Kidney capillary endothelial cell (primary cell): ENCODE results near the gene CTNS.

Experiments used
- DNase-seq: peaks from one replicate; pipeline ENCODE4 v3.0.0-alpha.2; 2018; ENCODE audit warnings: low spot score

The CTNS gene

DNA sequence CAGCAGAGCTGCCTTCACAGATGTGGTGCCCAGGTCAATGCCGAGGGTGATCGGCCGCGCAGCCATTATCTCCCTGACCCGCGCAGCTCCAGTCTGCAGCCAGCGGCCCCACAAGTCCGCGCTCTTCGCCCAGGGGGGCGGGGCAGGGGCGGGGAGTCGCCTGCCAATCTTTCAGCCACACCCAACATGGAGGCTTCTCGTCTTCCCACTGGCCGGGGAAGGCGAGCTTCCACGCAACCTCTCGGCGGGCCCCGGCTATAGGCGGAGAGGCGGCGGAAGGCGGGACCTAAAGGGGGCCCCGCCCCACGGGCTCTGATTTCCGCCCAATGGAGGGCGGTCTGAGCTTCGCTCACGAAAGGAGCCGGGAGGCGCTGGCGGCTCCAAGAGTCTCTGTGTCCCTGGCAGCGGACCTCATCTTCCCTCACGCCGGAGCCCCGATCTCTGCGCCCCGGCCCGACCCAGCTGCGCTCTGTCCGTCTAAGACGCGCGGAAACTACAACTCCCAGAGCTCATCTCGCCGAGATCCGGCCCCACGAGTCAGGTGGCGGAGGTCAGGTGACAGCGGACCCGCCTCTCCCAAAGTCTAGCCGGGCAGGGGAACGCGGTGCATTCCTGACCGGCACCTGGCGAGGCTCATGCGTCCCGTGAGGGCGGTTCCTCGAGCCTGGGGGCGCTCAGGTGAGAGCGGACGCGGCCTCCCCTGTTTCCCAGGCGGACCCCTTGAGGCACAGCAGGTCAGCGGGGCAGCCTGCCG lies at the start of gene CTNS, which contains the start of gene SHPK:
CTNS (plus strand) TSS at position 607 of the 754 bp plus-strand sequence. CDS start 3,447 bp downstream, outside the sequence.
SHPK (minus strand) TSS at position 97 of the 754 bp plus-strand sequence; CDS start at position 66, 31 bp downstream.
- DNase-seq: peak; percentile 94

- DNase-seq: no peak
These were observed 46.8 kb upstream of the CTNS start for GRCh38 chr17:3589784-3590183.

GRCh38 chr17:3590231-3590630 lies 46.3 kb upstream of the CTNS start:
- no peak for DNase-seq

- DNase-seq: no peak
These were observed 45.8 kb upstream of the CTNS start for GRCh38 chr17:3590768-3591167.

- DNase-seq: no peak
These were observed 44.2 kb upstream of the CTNS start for GRCh38 chr17:3592216-3592860.

DNA sequence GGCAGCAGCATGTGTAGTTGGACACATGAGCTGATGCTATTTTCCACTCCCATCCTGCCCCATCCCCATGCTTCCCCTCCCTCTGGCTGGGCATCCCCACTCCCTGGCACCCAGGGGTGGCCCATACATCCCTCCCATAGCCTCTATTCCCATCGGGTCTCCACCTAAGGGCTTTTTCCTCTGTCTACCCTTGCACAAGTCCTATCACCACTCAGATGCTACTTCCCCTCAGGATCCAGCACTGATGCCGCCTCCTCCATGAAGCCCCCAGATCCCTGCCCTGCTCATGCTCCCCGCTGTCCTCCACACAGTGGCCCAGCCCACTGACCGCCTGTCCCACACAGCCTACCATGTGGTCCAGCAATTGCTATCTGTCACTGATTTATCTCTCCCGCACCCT lies 43.2 kb upstream of the CTNS start:
- no peak for DNase-seq

- DNase-seq: no peak
These were observed 42.3 kb upstream of the CTNS start for GRCh38 chr17:3594051-3594800.

DNA sequence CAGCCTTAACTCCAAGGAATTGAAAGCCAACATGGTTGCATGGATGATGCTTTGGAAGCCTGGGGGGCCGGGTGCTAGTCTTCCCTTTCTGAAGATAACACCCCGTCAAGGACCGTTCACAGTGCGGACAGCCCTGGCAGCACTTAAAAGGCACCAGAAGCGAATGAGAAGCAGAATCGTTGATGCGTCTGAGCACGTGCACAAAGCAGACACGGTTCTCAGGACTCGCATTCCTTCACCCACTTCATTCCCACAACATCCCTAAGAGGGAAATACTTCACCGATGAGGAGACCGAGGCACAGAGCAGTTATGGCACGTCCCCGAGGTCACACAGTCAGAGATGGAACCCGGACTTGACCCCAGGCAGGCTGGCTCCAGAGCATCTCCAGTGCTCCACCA lies 41.6 kb upstream of the CTNS start:
- no peak for DNase-seq

GRCh38 chr17:3596804-3597464 lies 39.6 kb upstream of the CTNS start:
- DNase-seq: no peak

DNA sequence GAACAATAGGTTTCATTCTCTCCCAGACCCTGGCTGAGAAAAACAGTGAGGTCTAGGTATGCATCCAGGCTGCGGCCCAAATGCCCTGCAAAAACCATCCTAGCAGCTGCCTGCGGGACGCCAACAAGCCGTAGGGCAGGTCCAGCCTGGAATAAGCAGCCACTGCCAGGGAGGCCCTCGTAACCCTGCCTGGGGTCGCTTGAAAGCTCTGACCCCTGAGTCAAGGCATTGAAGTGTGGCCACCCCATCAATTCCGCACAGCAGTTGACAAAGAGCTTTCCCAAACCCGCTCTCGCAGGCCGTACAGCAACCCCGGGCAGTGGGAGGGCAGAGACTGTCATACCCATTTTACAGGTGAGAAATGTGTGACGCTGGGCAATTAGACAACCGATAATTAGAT lies 38.5 kb upstream of the CTNS start:
- no peak for DNase-seq

DNA sequence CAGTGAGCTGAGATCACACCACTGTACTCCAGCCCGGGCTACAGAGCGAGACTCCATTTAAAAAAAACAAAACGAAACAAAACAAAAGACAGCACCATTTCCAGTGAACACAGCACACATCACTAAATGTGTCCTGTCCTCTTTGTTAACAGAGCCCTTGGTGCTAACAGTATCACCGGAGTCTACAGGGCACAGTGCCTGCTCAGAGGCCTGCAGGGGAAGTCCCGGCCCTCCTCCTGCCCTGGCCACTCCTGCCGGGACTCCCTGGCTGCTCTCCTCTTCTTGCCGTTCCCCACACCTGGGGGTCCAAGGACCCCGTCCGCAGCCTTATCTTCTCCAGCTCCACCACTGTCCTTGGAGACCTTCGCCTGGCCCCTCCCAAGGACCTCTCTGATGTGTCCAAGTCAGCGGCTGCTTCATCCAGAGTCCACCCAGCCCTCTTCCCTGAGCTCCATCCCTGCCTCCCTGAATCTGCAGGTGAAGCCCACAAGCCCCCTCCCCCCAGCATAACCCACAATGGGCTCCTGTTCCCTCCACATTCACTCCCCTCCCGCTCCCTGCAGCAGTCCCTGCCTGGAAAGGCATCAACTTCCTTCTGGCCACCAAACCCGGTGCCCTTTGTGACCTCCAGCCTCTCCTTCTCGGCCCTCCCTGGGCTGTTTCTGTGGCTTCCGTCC lies 35.9 kb upstream of the CTNS start:
- DNase-seq: no peak

DNA sequence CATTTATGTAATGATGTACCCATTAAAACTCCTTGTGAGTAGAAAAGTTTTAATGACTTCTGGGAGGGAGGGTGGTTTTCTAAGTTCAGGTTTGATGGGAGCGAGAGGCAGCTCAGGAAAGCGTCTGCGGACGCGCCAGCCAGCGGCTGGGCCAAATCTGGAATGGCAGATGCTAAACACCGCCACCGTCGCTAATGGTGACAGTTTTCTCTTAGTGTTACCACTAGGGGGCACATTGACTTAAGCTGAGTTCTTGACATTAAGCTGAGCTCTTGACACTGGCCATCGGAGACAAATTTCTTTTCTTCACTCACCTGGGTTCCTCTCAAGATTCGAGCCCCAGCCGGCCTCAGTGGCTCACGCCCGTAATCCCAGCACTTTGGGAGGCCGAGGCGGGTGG lies 34.1 kb upstream of the CTNS start:
- peak; percentile 26 for DNase-seq

DNA sequence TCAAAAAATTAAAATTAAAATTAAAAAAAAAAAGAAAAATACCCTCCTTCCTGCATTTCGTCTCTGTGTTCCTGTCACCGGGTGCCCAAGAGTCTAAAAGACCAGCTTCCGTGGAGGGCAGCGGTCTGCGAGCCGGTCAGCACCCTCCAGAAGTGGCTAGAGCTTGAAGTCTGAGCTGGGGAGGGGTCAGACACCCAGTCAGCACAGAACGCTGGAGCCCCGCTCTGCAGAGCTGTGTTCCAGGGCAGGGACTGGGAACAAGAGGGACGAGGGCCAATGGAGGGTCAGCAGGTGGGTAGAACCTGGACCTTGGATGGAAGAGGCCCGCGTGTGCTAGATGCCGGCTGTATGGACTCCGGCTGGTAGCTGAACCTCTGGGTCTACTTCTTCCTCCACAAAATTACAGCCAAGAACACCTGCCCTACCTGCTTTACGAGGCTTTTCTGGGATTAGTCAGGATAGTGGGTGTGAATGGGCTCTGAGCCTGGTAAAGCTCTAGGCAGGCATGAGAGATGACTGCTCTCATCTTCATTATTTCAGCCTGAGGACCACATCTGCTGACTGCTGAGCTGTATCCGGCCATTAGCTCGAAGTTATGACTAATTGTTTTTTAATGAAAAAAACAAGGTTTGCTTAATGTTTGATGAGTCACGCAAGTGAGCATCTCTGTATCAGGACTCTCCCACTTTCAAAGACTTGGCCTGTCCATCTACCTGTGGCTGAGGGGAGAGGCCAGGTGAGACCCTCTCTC lies 33.3 kb upstream of the CTNS start:
- peak; percentile 39 for DNase-seq

DNA sequence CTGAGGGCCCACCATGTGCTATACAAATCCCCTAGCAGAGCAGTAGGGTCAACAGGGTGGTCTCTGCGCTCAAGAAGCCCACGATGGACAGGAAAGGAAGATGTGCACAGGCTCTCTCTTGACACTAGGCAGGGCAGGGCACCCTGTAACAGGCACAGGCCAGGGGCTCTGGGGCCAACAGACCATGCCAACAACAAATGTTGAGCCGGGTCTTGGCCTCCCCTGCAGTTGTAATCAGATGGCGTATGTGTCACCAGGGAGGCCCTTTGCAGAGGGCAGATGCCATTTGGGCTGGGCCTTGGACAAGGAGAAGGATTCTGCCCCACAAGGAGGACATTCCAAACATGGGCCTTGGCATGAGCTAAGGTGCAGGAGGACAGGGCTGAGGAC lies 32.7 kb upstream of the CTNS start:
- no peak for DNase-seq

- DNase-seq: no peak
These were observed 26.9 kb upstream of the CTNS start for GRCh38 chr17:3609689-3610088.

GRCh38 chr17:3610523-3610922 lies 26.0 kb upstream of the CTNS start:
- DNase-seq: no peak

GRCh38 chr17:3613124-3613523 lies 23.4 kb upstream of the CTNS start:
- no peak for DNase-seq

DNA sequence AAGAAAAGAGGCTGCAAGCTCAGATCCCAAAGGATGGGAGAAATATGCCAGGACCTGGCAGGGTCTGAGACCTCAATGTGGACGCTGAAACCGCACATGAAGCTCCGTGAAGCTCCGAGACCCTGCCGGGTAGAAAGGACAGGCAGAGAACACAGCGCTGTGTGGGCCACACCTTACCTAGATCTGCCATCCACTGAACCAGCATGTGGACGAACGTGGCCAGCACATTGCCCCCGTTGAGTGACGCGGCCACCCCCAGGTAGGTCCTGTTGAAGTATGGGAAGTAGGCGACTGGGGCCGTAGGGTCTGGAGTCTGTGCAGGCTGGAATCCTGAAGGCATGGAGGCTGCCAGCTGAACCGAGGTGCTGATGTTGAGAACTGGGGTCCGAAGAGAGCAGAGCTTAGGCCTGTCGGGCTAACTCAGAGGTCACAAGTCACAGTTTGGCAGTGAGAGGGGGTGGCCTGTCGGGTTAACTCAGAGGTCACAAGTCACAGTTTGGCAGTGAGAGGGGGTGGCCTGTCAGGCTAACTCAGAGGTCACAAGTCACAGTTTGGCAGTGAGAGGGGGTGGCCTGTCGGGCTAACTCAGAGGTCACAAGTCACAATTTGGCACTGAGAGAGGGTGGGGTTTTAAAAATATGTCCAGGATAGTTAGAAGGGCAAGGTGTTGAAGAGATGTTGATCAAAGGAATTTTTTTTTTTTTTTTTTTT lies 21.2 kb upstream of the CTNS start:
- DNase-seq: no peak

- no peak for DNase-seq
These were observed 15.3 kb upstream of the CTNS start for GRCh38 chr17:3621146-3621720.

- no peak for DNase-seq
These were observed 13.5 kb upstream of the CTNS start for GRCh38 chr17:3622977-3623594.
